ENCODE measurements around the gene PDZRN3.
"Not testable (repeated sequence)": the region's sequence is repeated elsewhere in the genome, so short reads cannot be mapped to it uniquely, and the experiment has no call there.

PDZRN3 gene

GRCh38 chr3:73586190-73586589 lies 38.6 kb downstream of the PDZRN3 start:
- DNase-seq: no peak

- no peak for DNase-seq
Measured at GRCh38 chr3:73584873-73585272, 39.9 kb downstream of the PDZRN3 start.

- DNase-seq: no peak
Measured at GRCh38 chr3:73582535-73582934, 42.2 kb downstream of the PDZRN3 start.

DNA sequence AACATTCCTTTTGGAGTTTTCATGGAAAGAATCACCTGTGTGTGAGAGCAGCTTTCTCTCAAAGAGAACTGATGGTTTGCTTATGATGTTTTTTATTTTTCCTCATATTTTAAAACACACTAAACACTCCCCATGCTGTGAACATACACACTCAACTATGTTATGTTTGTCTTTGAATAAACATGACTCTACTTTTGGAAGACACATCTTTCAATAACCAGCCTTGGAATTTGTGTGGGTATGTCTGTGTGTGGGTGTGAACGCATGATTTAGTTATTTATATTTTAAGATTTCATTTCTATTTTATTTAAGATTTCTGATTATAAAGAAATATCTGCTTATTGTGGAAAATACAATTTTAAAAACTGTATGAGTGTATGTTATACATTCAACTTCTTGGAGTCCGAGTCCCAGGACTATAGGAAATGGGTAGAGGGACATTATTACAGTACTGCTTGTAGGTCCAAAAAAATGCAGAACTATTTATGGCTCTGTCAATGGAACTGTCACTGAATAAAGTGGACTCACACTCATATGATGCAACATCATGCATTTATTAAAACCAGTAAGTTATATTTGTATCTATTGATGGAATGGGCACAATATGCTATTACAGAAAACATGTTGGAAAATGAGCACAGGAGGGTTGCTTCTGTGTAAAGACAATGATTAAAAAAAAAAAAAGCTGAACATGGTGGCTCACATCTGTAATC lies 43.5 kb downstream of the PDZRN3 start:
- no peak for DNase-seq

GRCh38 chr3:73580343-73580742 lies 44.4 kb downstream of the PDZRN3 start:
- no peak for DNase-seq

GRCh38 chr3:73577704-73578103 lies 47.0 kb downstream of the PDZRN3 start:
- DNase-seq: no peak

DNA sequence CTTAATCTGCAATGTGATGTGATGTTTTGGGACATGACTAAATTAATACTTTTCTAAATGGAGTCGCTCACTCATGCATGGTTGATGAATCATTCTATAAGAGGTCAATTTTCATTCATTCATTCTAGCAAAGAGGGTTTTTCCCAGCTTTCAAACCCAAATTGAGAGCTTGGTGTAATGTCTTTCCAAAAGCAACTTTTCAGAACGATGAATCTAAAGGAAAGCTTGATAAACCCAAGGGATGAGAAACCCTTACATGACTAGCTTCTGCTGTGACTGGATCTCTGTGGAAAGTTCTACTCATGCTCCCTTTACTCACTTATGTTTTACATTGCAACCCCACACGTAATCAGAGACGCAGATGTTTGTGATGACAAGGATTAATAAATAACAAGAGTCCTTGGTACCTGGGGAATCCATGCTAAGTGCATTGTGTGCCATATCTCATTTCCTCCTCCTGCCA lies 47.7 kb downstream of the PDZRN3 start:
- DNase-seq: no peak

DNA sequence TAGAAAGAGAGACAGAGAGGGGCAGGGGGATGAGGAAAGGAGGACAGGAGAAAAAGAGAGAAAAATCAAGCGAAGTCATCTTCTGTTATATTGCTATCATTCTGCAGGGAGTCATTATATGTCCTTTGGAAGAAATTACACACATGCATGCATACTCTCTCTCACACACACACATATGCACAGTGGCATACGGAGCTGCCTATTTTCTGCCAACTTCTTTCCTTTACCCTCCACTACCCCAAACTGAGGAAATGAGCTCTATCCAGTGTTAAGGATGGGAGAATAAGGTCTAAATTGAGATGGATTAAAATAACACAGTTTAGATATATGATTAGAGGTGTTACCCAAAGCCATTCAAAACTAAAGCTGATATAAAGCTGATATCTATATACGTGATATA lies 48.8 kb downstream of the PDZRN3 start:
- DNase-seq: no peak

DNA sequence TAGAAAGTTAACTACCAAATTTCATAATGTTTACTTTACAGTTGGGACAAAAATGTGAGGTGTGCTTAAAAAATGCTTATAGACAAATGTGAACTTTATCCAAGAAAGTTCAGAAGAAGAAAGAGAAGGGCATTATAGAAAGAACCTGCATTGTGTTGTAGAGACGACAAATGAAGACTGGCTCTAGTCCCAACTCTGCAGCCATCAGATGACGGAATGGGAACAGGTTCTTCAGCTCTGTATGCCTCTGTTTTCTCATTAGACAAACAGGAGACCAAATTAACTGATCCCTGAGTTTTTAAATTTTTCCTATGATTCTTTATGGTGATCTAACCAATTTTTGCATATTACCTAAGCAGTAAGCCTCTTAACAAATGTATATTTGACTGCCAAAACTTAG lies 49.2 kb downstream of the PDZRN3 start:
- DNase-seq: no peak

DNA sequence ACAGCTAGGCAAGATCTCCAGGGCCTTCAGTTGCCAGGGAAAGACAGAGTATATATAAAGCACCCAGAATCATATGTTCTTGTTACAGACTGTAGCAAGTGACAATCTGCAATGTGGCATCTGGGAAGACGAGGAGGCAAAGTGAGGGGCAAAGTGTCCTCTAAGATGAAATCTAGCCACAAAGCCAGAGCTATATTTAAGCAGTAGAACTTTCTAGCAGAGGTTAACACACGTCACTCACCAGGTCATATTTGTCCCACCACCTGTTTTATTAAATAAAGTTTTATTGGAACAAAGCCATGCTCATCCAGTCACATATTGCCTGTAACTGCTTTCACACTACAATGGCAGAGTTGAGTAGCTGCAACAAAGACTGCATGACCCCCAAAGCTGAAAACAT lies 51.5 kb downstream of the PDZRN3 start:
- DNase-seq: no peak

DNA sequence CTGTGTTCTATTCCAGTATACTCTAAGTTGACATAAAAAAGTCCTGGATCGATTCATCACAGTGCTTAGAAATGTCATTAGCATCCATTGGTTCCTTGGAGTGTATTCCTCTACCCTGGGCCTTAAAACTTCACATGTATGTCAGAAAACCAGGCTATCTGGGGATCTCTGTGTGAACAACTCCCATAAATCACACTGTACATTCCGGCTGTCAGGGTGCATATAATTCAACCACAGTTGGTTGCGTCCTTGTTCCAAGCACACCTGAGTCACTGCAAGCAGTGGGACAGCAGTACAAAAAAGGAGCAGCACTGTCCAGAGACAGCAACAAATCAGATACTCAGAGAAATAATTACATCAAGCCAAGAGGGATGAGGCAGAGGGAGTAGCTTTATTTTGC lies 52.4 kb downstream of the PDZRN3 start:
- no peak for DNase-seq

DNA sequence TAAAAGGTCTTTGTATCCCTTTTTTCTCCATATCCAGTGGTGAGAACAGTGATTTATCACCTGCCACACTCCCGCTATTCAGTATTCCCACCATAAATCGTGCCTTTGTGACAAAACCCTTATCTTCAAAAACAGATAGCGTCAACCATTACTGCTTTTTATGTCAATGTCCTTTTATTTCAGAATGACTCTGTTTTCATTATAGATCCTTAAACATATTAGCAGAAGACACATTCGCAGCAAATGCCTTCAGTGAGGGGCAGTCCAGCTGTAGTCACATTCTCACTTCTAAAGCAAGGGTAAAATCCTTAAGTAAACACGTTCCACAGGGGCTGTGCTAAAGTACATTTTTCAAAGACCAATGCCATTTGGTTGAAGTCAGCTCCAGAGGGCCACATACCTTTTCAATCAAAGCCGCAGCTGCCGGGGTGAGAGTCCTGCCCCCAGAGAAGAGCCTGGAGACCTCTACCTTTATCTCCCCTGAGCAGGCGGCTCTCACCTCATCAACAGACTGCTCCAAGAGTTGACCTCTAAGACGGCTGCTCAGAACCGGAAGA lies 53.4 kb downstream of the PDZRN3 start:
- no peak for DNase-seq

GRCh38 chr3:73569246-73569760 lies 55.4 kb downstream of the PDZRN3 start:
- no peak for DNase-seq

DNA sequence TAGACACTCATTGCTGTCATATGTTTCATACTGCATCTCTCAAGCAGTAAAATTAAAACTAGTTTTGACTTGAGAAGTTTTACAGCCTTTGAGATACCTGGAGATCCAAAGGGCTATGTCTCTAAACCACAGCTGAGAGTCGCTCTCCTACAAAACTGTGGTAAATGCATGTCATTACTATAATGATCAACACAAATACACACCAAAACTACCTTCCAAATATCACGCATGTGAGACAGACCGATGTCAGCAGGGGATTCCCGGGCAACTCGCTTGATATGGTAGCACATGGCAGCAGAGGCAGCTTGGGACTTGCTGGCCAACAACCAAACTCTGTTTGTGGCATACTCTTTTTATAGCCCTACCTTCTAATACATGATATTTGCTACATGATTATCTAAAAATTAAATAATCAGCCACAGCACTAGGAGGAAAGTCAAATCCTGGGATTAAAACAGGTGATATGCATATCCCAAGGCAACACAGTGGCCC lies 56.3 kb downstream of the PDZRN3 start:
- DNase-seq: no peak

GRCh38 chr3:73565374-73565773 lies 59.4 kb downstream of the PDZRN3 start:
- DNase-seq: not testable (repeated sequence)

- no peak for DNase-seq
Measured at GRCh38 chr3:73563896-73564582, 60.7 kb downstream of the PDZRN3 start.

DNA sequence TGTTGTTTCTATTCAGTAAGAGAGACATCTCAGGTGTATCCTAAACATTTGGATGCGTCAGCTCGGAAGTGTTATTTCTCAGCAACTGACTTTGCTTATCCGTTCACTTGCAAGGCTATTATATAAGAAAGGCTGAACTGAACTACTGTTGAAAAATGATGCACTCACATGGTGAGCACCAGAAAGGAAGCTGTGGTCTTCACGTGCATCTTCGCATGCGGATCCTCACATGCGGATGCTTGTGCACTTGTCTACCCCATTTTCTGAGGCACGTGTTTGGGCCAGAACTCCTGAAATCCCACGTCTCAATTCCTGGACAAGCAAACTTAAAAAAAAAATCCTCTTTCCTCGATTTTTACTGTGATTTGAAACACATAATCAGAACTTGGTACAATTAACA lies 63.2 kb downstream of the PDZRN3 start:
- DNase-seq: no peak

DNA sequence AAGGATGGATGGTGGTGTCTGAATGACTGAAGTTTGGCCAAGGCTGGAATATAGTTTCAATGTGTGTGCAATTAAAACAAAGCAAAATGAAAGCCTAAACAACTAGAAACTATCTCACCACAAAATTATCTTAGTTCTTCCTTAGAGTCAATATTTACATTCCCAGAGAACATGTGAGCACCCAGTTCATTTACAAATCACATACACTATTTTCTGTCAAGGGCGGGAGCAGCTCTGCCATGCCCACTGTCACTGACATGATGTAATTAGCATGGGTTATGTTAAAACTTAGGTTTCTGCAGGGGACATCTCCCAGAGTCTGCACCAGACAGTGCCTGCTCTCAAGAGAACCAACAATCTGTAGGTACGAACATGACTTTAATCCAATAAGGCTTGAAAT lies 65.0 kb downstream of the PDZRN3 start:
- DNase-seq: no peak

GRCh38 chr3:73558727-73559075 lies 66.0 kb downstream of the PDZRN3 start:
- DNase-seq: no peak

DNA sequence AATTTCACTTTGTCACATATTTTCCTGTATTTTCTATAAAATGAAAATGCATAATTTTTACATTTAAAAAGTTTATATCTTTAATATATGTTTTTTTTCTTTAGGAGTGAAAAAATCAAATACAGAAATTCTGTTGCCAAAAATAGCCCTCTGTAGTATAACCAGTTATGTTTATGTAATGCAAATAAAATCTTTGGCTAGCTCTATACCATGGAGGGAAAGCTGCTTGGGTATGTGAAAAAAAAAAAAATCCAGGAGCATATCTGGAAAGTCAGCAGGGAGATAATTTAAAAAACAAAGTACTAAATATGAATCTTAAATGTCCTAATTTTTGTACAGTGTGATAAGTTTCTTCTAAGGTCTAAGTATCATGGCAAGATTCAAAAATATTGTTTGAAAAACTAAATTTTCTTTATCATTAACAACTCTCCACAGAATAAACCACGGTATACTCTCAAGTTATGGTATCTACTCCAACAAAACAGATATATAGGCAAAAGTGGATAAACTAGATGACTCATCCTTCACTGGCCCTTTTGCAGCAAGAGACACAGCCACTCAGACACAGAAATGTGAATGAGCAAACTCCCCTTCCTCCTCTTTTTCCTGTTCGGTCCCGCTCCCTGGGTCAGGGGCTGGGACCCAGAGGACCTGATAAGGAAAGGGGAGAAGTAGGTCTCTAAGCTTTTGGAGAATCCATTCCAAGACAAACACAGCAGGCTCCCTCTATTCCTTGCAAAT lies 66.6 kb downstream of the PDZRN3 start:
- DNase-seq: no peak

GRCh38 chr3:73556520-73557372 lies 68.0 kb downstream of the PDZRN3 start:
- DNase-seq: no peak

GRCh38 chr3:73555076-73555475 lies 69.7 kb downstream of the PDZRN3 start:
- no peak for DNase-seq

Measured in stimulated activated CD4-positive, alpha-beta T cell treated with anti-CD3 and anti-CD28 coated beads, Interleukin-4, amount 100 ng/mL, for 1 hour (primary cell).